Omental fat pad (tissue), 4 donors: ENCODE results near the gene REN. TPM values are rescaled to one million over a fixed set of nuclear protein-coding genes. Genes with fewer than 3 reads are reported as not detected.

Experiments
- ATAC-seq: fragments of 150-250 bp; one replicate; pipeline ENCODE4 v1.9.1; 2016; ENCODE audit warnings: mild to moderate bottlenecking, moderate library complexity; ENCODE audit not compliant: low FRiP score
- DNase-seq: peaks from one replicate; pipeline ENCODE4 v3.0.0-alpha.2; 2019; ENCODE audit warnings: low spot score
- total RNA-seq, 4 donors: library from RNA; depleted of rRNA; stranded (reverse); fragments of >200 nt; gene quantifications; one replicate each; pipeline ENCODE4 v1.1.0, GENCODE V29; 2016
- TF ChIP-seq, protein P1 (sequence below), 3 donors: fragments of 450-650 bp; IDR thresholded peaks; one replicate each; pipeline ENCODE4 v1.5.1; 2016 to 2017; ENCODE audit warnings: antibody characterized with exemption in 3 of 3, mild to moderate bottlenecking in 3 of 3, moderate library complexity in 2 of 3

REN gene
- total RNA-seq, 4 donors from 2014 or later = 1.4 to 2.8 TPM; not detected in 2

GRCh38 chr1:204180133-204180532 lies 14.0 kb upstream of the REN start:
- DNase-seq = no peak
- TF ChIP-seq, protein P1, sequence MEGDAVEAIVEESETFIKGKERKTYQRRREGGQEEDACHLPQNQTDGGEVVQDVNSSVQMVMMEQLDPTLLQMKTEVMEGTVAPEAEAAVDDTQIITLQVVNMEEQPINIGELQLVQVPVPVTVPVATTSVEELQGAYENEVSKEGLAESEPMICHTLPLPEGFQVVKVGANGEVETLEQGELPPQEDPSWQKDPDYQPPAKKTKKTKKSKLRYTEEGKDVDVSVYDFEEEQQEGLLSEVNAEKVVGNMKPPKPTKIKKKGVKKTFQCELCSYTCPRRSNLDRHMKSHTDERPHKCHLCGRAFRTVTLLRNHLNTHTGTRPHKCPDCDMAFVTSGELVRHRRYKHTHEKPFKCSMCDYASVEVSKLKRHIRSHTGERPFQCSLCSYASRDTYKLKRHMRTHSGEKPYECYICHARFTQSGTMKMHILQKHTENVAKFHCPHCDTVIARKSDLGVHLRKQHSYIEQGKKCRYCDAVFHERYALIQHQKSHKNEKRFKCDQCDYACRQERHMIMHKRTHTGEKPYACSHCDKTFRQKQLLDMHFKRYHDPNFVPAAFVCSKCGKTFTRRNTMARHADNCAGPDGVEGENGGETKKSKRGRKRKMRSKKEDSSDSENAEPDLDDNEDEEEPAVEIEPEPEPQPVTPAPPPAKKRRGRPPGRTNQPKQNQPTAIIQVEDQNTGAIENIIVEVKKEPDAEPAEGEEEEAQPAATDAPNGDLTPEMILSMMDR (IDR thresholded peaks at IDR 0.05) = no peak

GRCh38 chr1:204178487-204179281 lies 12.5 kb upstream of the REN start:
- TF ChIP-seq, protein P1 (IDR thresholded peaks at IDR 0.05) = no peak
- DNase-seq = no peak
- ATAC-seq = no peak

More at GRCh38 chr1:204180133-204180532, 14.0 kb upstream of the REN start:
- no peak for ATAC-seq

- TF ChIP-seq, protein P1 (IDR thresholded peaks at IDR 0.05) = no peak
- ATAC-seq (no peak), DNase-seq (no peak)
Measured at GRCh38 chr1:204177133-204177532, 11.0 kb upstream of the REN start.

DNA sequence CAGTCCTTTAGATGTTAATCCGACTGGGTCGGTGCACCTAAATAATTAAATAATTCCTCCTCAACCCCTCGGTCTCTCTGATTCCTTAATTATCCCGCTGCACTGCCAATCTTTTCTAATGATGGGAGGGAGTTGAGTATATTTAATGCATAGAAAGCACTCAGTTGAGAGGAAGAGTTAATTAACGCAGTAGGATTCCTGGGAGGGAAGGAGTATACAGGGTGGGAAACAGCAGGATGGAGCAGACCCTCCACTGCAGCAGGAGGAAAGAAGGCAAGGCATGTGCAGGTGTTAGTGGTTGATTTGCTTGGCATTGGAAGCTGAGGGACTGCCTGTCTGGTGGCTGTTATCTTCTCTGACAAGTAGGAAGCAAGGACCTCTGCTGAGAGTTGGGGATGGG lies 9.9 kb upstream of the REN start:
- DNase-seq (no peak), ATAC-seq (no peak)
- TF ChIP-seq, protein P1 (IDR thresholded peaks at IDR 0.05) = no peak

DNA sequence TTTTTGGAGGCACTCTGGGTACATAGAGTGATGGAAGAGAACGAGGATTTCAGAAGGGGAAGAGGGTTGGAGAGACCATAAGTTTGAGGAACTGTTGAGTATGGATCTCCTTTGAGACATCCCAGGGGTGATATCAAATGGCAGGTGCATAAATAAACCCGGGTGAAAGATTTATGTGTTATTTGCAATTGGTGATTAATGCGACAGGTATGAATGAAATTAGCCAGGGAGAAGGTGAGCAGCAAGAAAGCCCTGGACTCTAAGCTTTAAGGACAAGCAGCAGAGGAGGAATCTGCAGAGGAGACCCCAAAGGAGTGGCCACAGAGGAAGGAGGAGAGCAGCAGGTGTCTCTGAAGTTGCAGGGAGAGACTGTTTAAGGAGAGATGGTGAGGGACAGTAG lies 8.8 kb upstream of the REN start:
- ATAC-seq = no peak

GRCh38 chr1:204172404-204173029 lies 6.4 kb upstream of the REN start:
- TF ChIP-seq, protein P1 (IDR thresholded peaks at IDR 0.05) = no peak
- ATAC-seq (no peak), DNase-seq (no peak)

More for the DNA sequence above, 8.8 kb upstream of the REN start:
- TF ChIP-seq, protein P1 (IDR thresholded peaks at IDR 0.05) = no peak
- no peak for DNase-seq
